Immature natural killer cell (primary cell): ENCODE results near the gene CAMK2B. TPM values are rescaled to one million over a fixed set of nuclear protein-coding genes. Genes with fewer than 3 reads are reported as not detected.

Source experiments
- DNase-seq, 3 donors: peaks; one replicate each; pipeline ENCODE4 v3.0.0; 2022; ENCODE audit warnings: mixed read lengths in 1 of 3
- H3K27ac Mint-ChIP-seq, 6 donors: one replicate each; pipeline ENCODE4 v1.8.0; 2020; ENCODE audit warnings: mixed read lengths in 6 of 6, mild to moderate bottlenecking in 5 of 6, inconsistent platforms in 4 of 6, moderate library complexity in 3 of 6
- H3K27me3 Mint-ChIP-seq, 3 donors: one replicate each; pipeline ENCODE4 v1.8.0; 2020 to 2021; ENCODE audit warnings: low read depth in 3 of 3, mild to moderate bottlenecking in 3 of 3, mixed read lengths in 3 of 3, moderate library complexity in 3 of 3, inconsistent platforms in 1 of 3
- H3K36me3 Mint-ChIP-seq, 3 donors: one replicate each; pipeline ENCODE4 v1.8.0; 2020; ENCODE audit warnings: mixed read lengths in 3 of 3, inconsistent platforms in 2 of 3, mild to moderate bottlenecking in 2 of 3
- H3K4me1 Mint-ChIP-seq, 2 donors: one replicate each; pipeline ENCODE4 v1.8.0; 2020; ENCODE audit warnings: inconsistent platforms in 2 of 2, mild to moderate bottlenecking in 2 of 2, mixed read lengths in 2 of 2, moderate library complexity in 1 of 2
- H3K4me3 Mint-ChIP-seq, 5 donors: one replicate each; pipeline ENCODE4 v1.8.0; 2020; ENCODE audit warnings: mild to moderate bottlenecking in 5 of 5, mixed read lengths in 5 of 5, inconsistent platforms in 3 of 5, moderate library complexity in 3 of 5
- H3K9me3 Mint-ChIP-seq, 6 donors: one replicate each; pipeline ENCODE4 v1.8.0; 2020; ENCODE audit warnings: mild to moderate bottlenecking in 6 of 6, mixed read lengths in 6 of 6, inconsistent platforms in 4 of 6, moderate library complexity in 3 of 6
- polyA plus RNA-seq, 3 donors: library from polyadenylated mRNA; unstranded; fragments of 300-500 nt; fragmentation: Illumina TruSeq; gene quantifications; one replicate each; pipeline ENCODE4 v1.2.3, GENCODE V29; 2021

CAMK2B gene
- polyA plus RNA-seq, 3 donors from 2014 or later: not detected

DNA sequence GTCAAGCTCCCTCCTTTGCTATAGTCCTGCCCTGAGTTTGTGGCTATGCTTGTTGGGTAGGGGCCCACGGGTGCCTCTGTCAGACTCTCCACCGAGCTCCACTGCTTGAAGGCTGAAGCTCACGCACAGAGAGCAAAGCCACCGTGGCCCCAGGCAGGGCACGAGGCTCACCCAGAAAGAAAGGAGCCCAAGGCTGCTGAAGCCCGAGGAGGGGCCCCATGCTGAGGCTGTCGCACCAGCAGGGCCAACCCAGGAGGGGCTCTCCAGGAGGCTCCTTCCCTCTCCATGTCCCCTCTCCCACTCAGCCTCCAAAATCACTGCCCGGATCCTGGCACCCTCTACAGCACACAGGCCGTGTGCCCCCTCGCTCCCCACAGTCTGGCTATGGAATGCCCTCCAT, 74.1 kb downstream of the CAMK2B start:
- no peaks in the 10 kb centered on the region for H3K9me3 Mint-ChIP-seq
- no peak for DNase-seq
- H3K36me3 Mint-ChIP-seq: no peaks in the 10 kb centered on the region
- peaks cover 2 to 6% of the 10 kb centered on the region in 2 donors for H3K4me1 Mint-ChIP-seq
- H3K4me3 Mint-ChIP-seq: no peak overlapping the region
- H3K27me3 Mint-ChIP-seq: peaks cover 0 to 9% (median 3%) of the 10 kb centered on the region in 3 donors
- no peak overlapping the region for H3K27ac Mint-ChIP-seq

- H3K27me3 Mint-ChIP-seq: peaks cover 0 to 8% (median 2%) of the 10 kb centered on the region in 3 donors
These were observed 75.7 kb downstream of the CAMK2B start for GRCh38 chr7:44249639-44250234.

DNA sequence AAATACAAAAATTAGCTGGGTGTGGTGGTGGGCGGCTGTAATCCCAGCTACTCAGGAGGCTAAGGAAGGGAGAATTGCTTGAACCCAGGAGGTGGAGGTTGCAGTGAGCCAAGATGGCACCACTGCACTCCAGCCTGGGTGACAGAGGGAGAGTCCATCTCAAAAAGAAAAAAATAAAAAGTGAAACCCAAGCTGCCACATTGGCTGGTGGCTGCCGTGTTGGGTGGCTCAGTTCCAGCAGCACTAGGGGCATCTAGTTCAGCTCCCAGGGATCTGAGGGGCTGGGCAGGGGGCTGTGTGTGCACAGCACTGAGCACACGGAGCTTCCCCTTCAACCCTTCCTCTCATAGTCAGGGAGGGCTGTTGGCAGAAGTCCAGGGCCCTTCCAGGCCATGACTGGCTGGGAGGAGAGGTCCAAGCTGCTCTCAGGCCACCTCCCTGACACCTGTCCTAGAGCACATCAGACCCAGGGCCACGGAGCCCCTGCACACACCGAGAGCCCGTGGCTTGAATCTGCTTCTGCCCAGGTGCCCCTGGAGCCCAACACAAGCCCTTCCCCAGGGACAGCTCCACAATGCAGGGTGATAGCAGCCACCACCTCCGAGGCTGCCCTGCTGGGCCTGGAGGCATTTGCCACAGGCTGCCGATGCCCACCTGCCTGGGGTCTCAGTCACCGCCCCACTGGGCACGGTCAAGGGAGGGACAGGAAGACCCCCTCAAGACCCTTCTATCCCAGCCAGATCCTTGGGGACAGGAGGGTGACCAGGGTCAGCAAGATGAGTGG, 77.3 kb downstream of the CAMK2B start:
- Mint-ChIP-seq H3K27ac (no peak overlapping the region), H3K4me3 (no peak overlapping the region), H3K36me3 (no peaks in the 10 kb centered on the region), H3K4me1 (no peaks in the 10 kb centered on the region), H3K27me3 (peaks cover 0 to 4% (median 0%) of the 10 kb centered on the region in 3 donors), H3K9me3 (no peaks in the 10 kb centered on the region)
- no peak for DNase-seq

More at GRCh38 chr7:44249639-44250234, 75.7 kb downstream of the CAMK2B start:
- no peaks in the 10 kb centered on the region for H3K9me3 Mint-ChIP-seq
- no peaks in the 10 kb centered on the region for H3K36me3 Mint-ChIP-seq
- H3K27ac Mint-ChIP-seq: no peak overlapping the region
- H3K4me1 Mint-ChIP-seq: peaks cover under 1 to 4% of the 10 kb centered on the region in 2 donors
- no peak for DNase-seq
- no peak overlapping the region for H3K4me3 Mint-ChIP-seq

GRCh38 chr7:44246396-44247113, 78.8 kb downstream of the CAMK2B start:
- no peaks in the 10 kb centered on the region for H3K36me3 Mint-ChIP-seq
- no peaks in the 10 kb centered on the region for H3K9me3 Mint-ChIP-seq
- H3K27me3 Mint-ChIP-seq: peaks cover 0 to 4% (median 0%) of the 10 kb centered on the region in 3 donors
- H3K27ac Mint-ChIP-seq: no peak overlapping the region
- H3K4me1 Mint-ChIP-seq: no peaks in the 10 kb centered on the region
- no peak overlapping the region for H3K4me3 Mint-ChIP-seq
- DNase-seq: no peak

DNA sequence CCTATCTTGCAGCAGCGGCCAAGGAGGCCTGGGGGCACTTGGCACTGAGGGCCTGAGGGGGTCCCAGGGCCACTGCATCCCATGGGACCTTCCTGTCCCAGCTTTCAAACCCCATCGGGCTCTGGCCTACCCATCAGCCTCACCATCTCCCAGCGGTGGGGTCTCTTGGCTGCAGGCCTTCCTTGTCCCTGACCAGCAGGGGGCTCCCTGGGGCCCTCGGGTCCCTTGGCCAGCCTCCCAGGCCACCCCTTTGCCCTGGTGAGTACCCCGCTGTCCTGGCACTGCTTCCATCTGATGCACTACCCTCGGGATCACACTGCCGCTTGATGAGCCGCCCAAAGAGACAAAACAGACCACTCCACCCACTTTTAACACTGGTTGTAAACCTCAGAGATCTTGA, 81.1 kb downstream of the CAMK2B start:
- H3K36me3 Mint-ChIP-seq: no peaks in the 10 kb centered on the region

DNA sequence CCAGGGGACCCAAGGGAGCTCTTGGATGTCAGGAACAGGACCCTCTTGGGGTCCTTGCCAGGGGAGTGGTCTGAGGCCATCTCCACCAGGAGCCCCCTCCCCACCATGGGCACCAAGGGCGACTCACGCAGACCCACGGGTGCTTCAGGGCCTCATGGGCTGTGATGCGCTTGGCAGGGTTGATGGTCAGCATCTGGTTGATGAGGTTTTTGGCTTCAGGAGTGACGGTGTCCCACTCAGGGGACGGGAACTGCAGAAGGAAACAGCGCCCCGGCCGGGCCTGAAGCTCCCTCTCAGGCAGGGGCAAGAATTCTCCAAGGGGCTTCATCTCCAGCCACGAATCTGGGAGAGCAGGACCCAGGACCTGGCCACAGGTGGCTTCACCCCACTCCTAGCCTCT, 83.3 kb downstream of the CAMK2B start:
- H3K4me1 Mint-ChIP-seq: peaks cover 0 to 1% of the 10 kb centered on the region in 2 donors
- no peak overlapping the region for H3K4me3 Mint-ChIP-seq
- no peaks in the 10 kb centered on the region for H3K36me3 Mint-ChIP-seq
- H3K27me3 Mint-ChIP-seq: peaks cover 0 to 4% (median 0%) of the 10 kb centered on the region in 3 donors
- no peak for DNase-seq
- H3K9me3 Mint-ChIP-seq: no peaks in the 10 kb centered on the region
- no peak overlapping the region for H3K27ac Mint-ChIP-seq

More for the DNA sequence above, 81.1 kb downstream of the CAMK2B start:
- H3K9me3 Mint-ChIP-seq: no peaks in the 10 kb centered on the region
- H3K4me3 Mint-ChIP-seq: no peak overlapping the region
- no peak overlapping the region for H3K27ac Mint-ChIP-seq
- H3K4me1 Mint-ChIP-seq: peaks cover 0 to 1% of the 10 kb centered on the region in 2 donors
- H3K27me3 Mint-ChIP-seq: peaks cover 0 to 4% (median 0%) of the 10 kb centered on the region in 3 donors
- DNase-seq: peak in 2 of 3 donors; percentile 23 to 24

DNA sequence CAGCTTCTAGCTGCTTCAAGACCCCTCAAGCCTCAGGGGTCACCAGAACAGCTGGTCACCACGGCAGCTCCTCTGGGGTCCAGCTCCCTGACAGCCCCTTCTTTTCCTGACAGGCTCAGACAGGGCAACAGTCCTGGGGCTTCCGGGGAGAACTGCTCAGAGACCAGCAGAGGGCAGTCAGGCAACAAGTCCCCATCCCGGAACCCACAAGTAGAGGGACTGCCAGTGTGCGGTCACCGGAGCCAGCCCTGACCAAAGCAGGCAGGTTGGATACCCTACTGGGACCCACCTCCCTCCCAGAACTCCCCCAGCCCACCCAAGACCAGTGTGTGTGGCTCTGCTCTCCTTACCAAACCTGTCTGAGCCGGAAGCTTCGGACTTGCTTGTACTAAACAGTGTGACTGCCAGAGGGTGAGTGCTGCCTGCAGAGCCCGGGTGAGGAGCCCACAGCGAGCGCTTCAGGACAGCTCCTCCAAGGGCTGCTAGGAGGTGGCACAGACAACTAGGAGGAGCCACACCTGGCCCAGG, 84.3 kb downstream of the CAMK2B start:
- peak; percentile 47 to 61 (median 55) for DNase-seq
- peak overlapping the region in 3 of 5 donors; percentile 22 to 63 (median 33) for H3K4me3 Mint-ChIP-seq
- no peaks in the 10 kb centered on the region for H3K27me3 Mint-ChIP-seq
- H3K4me1 Mint-ChIP-seq: peaks cover 0 to 1% of the 10 kb centered on the region in 2 donors
- H3K9me3 Mint-ChIP-seq: no peaks in the 10 kb centered on the region
- H3K27ac Mint-ChIP-seq: peak overlapping the region in 1 of 6 donors; percentile 17
- no peaks in the 10 kb centered on the region for H3K36me3 Mint-ChIP-seq

DNA sequence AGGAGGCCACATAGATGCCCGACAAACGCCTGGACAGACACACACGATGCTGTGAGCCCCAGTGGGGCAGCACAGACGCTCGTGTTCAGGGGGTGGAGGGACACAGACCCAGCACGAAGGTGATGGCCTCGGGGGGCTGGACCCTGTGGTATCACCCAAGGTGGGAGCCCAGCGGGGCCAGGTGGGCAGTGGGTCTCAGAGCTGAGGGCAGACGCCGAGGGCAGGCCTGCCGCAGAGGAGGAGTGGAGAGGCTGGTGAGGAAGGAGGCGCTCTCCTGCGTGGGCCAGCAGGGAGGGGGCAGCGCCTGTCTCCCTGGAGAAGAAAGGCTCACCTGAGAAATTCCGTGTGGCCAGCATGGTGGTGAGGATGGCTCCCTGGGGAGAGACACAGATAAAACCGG, 85.0 kb downstream of the CAMK2B start:
- no peak overlapping the region for H3K27ac Mint-ChIP-seq
- no peaks in the 10 kb centered on the region for H3K36me3 Mint-ChIP-seq
- no peak overlapping the region for H3K4me3 Mint-ChIP-seq
- no peak for DNase-seq
- H3K4me1 Mint-ChIP-seq: peaks cover 0 to 1% of the 10 kb centered on the region in 2 donors
- H3K9me3 Mint-ChIP-seq: no peaks in the 10 kb centered on the region
- H3K27me3 Mint-ChIP-seq: no peaks in the 10 kb centered on the region

- no peak overlapping the region for H3K4me3 Mint-ChIP-seq
- no peaks in the 10 kb centered on the region for H3K27me3 Mint-ChIP-seq
- no peak for DNase-seq
- H3K27ac Mint-ChIP-seq: peak overlapping the region in 1 of 6 donors; percentile 37
- H3K9me3 Mint-ChIP-seq: no peaks in the 10 kb centered on the region
- peaks cover 0 to 1% of the 10 kb centered on the region in 2 donors for H3K4me1 Mint-ChIP-seq
- H3K36me3 Mint-ChIP-seq: no peaks in the 10 kb centered on the region
These were observed 86.0 kb downstream of the CAMK2B start for GRCh38 chr7:44239361-44239760.

DNA sequence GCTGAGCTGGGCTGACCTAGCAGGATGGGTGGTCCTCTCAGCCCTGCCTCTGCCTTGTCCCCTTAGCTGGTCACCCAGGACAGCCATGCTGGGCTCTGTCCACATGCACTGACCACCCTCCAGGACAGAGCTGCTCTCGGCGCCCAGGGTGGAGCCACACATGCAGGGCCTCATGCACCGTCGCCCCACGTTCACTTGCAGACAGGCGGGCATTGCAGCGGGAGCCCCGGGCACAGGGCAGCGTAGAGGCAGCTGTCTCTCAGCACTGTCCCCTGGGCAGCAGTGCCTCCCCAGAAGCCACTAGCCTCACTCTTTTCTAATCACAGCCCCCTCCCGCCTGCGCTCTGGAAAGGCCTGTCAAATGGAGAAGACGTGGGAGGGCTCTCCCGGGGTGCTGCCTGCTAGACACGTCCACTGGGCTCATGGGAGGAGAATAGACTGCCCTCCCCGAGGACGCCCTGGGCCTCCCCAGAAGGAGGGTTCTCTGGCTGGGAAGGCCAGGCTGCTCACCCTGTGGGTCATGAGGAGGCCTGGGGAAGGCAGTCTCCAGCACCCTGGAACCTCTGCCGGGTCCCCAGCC, 87.2 kb downstream of the CAMK2B start:
- Mint-ChIP-seq H3K9me3 (no peaks in the 10 kb centered on the region), H3K4me3 (no peak overlapping the region), H3K4me1 (peaks cover 0 to 1% of the 10 kb centered on the region in 2 donors), H3K27me3 (no peaks in the 10 kb centered on the region), H3K27ac (no peak overlapping the region), H3K36me3 (no peaks in the 10 kb centered on the region)
- DNase-seq: no peak

DNA sequence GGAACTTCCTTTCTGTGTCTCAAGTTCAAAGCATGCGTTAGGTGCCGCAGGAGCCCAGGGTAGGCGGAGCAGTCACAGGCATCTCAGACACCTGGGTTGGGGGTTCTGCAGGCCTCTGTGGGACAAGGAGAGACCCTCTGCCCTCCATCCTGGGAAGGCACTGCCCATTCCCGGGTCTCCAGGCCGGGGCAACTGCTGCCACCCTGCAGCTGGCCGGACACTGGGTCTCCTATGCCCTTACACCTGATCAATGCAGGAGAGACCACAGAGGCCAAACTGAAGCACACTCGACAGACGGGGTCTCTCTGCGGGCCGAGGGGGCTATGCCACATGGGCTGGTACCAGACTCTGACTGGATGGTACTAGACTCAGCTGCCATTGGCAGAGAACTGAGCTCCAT, 87.7 kb downstream of the CAMK2B start:
- no peak for DNase-seq

GRCh38 chr7:44236333-44236728, 89.1 kb downstream of the CAMK2B start:
- no peak overlapping the region for H3K4me3 Mint-ChIP-seq
- H3K27me3 Mint-ChIP-seq: no peaks in the 10 kb centered on the region
- H3K9me3 Mint-ChIP-seq: no peaks in the 10 kb centered on the region
- no peak overlapping the region for H3K27ac Mint-ChIP-seq
- DNase-seq: no peak
- no peaks in the 10 kb centered on the region for H3K36me3 Mint-ChIP-seq
- peaks cover 0 to 1% of the 10 kb centered on the region in 2 donors for H3K4me1 Mint-ChIP-seq

More for the DNA sequence above, 87.7 kb downstream of the CAMK2B start:
- no peaks in the 10 kb centered on the region for H3K36me3 Mint-ChIP-seq
- H3K27me3 Mint-ChIP-seq: no peaks in the 10 kb centered on the region
- no peak overlapping the region for H3K4me3 Mint-ChIP-seq
- H3K9me3 Mint-ChIP-seq: no peaks in the 10 kb centered on the region
- no peak overlapping the region for H3K27ac Mint-ChIP-seq
- peaks cover 0 to 1% of the 10 kb centered on the region in 2 donors for H3K4me1 Mint-ChIP-seq

DNA sequence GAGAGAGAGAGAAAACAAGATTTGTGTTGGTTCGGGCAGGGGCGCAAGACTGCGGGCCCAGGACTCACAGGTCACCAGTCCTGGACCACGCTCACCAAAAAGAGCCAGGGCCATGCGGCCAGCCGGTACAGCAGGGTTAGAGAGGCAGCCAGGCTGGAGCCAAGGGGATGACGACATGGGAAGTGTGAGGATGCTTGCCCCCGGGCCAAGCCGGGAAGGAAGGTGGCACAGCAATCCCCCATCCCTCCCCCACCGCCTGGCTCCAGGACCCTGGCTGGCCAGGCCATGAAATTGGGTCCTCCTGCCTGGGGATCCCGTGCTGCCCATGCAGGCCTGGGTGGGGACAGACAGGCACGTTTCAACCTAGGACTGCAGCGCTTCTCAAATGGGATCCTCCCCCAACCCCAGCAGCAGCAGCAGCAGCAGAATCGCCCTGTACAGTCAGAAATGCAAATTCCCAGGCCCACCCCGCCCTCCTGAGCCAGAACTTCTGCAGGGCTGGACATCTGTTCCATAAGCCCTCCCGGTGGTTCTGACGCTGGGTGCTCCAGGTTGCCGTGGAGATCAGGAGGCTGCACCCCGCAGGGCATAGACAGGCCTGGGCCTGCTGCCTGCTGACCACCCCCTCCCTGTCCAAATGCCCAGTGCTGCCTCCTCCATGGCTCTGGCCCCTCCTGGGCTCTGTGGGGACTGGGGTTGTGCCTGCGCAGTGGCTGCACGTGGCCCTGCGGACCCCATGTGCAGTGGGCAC, 89.6 kb downstream of the CAMK2B start:
- no peak for DNase-seq
- Mint-ChIP-seq H3K9me3 (no peaks in the 10 kb centered on the region), H3K4me1 (no peaks in the 10 kb centered on the region), H3K36me3 (no peaks in the 10 kb centered on the region), H3K27me3 (no peaks in the 10 kb centered on the region), H3K27ac (no peak overlapping the region), H3K4me3 (no peak overlapping the region)
